ENCODE results near the gene RANBP9. TPM values are rescaled to one million over a fixed set of nuclear protein-coding genes. Genes with fewer than 3 reads are reported as not detected.

RANBP9 gene
- total and polyA plus RNA-seq, 9 of the 15 experiments (the other 6 are each of a cell fraction or from before 2014, with no cell fraction given), result 27.5 to 130 (median 61.5) TPM

- no peak for TF ChIP-seq MGA (IDR thresholded peaks at IDR 0.05)
- TF ChIP-seq ZNF347 (CRISPR knock-in tag; IDR thresholded peaks at IDR 0.05; ENCODE audit: low read depth), result no peak
- no peak for TF ChIP-seq EP300 (IDR thresholded peaks at IDR 0.05; ENCODE audit: low read length)
- TF ChIP-seq BCOR (IDR thresholded peaks at IDR 0.05), result no peak
- no peak for TF ChIP-seq JUN (IDR thresholded peaks at IDR 0.05; ENCODE audit: borderline replicate concordance, low read depth, low read length)
- no peak for TF ChIP-seq JUN (CRISPR knock-in tag; IDR thresholded peaks at IDR 0.05; ENCODE audit: borderline replicate concordance)
- TF ChIP-seq ID3 (CRISPR knock-in tag; IDR thresholded peaks at IDR 0.05), result no peak
- no peak for TF ChIP-seq ID3 (tag; IDR thresholded peaks at IDR 0.05)
- TF ChIP-seq MEF2D (tag; conservative IDR thresholded peaks at IDR 0.05; ENCODE audit: low read depth), result no peak
- TF ChIP-seq TFAP4 (CRISPR knock-in tag; IDR thresholded peaks at IDR 0.05; ENCODE audit: borderline replicate concordance), result no peak
- TF ChIP-seq HDAC1 (IDR thresholded peaks at IDR 0.05), result 0 out of 4 replicates have a peak, but pooled peaks of 1 of the 2 experiments have one; percentile 36
Observed at GRCh38 chr6:13613029-13613594, 98.5 kb downstream of the RANBP9 start (continued).

All from K562 (cell line).